ENCODE data around the gene MRPS12. TPM values are rescaled to one million over a fixed set of nuclear protein-coding genes. Genes with fewer than 3 reads are reported as not detected.

Gene MRPS12
- total and polyA plus RNA-seq, 2 of the 13 experiments (the other 11 are each of a cell fraction or from before 2014, with no cell fraction given), result 27.5 to 54.8 TPM

GRCh38 chr19:38930776-38931520, at the start of gene MRPS12 (continued):
- peak; percentile 27; the same call in 1 of the 2 replicates for TF ChIP-seq ZNF280D (CRISPR knock-in tag; IDR thresholded peaks at IDR 0.05)
- TF ChIP-seq GABPA (IDR thresholded peaks at IDR 0.05; ENCODE audit: low read depth, low read length), result peak; percentile 64
- TF ChIP-seq GABPA (CRISPR knock-in tag; IDR thresholded peaks at IDR 0.05; ENCODE audit: low read depth), result peak; percentile 88
- 0 out of 2 replicates have a peak, but pooled peaks have one; percentile 10 for TF ChIP-seq ZNF788 (CRISPR knock-in tag; IDR thresholded peaks at IDR 0.05; ENCODE audit: borderline replicate concordance)
- peak; percentile 92 for TF ChIP-seq POLR2AphosphoS5 (IDR thresholded peaks at IDR 0.05; ENCODE audit: low read depth, low read length)
- no peak for TF ChIP-seq ZNF549 (CRISPR knock-in tag; IDR thresholded peaks at IDR 0.05)
- TF ChIP-seq ZNF230 (CRISPR knock-in tag; IDR thresholded peaks at IDR 0.05), result no peak; the same call in 1 of the 2 replicates
- 0 out of 2 replicates have a peak, but pooled peaks have one; percentile 28 for TF ChIP-seq ZNF572 (CRISPR knock-in tag; IDR thresholded peaks at IDR 0.05)
- TF ChIP-seq THAP7 (CRISPR knock-in tag; IDR thresholded peaks at IDR 0.05), result peak; percentile 88; the same call in 1 of the 2 replicates
- peak; percentile 44; the same call in 1 of the 2 replicates for TF ChIP-seq KAT8 (CRISPR knock-in tag; IDR thresholded peaks at IDR 0.05)
- peak; percentile 80 for TF ChIP-seq THAP11 (CRISPR knock-in tag; IDR thresholded peaks at IDR 0.05)
- 0 out of 2 replicates have a peak, but pooled peaks have one; percentile 44 for TF ChIP-seq ZNF800 (CRISPR knock-in tag; IDR thresholded peaks at IDR 0.05)
- TF ChIP-seq ZNF333 (CRISPR knock-in tag; IDR thresholded peaks at IDR 0.05; ENCODE audit: borderline replicate concordance), result peak; percentile 53; the same call in 1 of the 2 replicates
- TF ChIP-seq MYC (CRISPR knock-in tag; IDR thresholded peaks at IDR 0.05; ENCODE audit: borderline replicate concordance), result no peak; the same call in 1 of the 2 replicates
- TF ChIP-seq MXD3 (CRISPR knock-in tag; IDR thresholded peaks at IDR 0.05), result peak; percentile 21; the same call in 1 of the 2 replicates
- TF ChIP-seq EEA1 (CRISPR knock-in tag; IDR thresholded peaks at IDR 0.05; ENCODE audit: borderline replicate concordance), result 0 out of 2 replicates have a peak, but pooled peaks have one; percentile 15
- TF ChIP-seq FLYWCH1 (CRISPR knock-in tag; IDR thresholded peaks at IDR 0.05), result no peak
- peak; percentile 11; the same call in 1 of the 2 replicates for TF ChIP-seq MIXL1 (CRISPR knock-in tag; IDR thresholded peaks at IDR 0.05)
- TF ChIP-seq SOX5 (CRISPR knock-in tag; IDR thresholded peaks at IDR 0.05; ENCODE audit: borderline replicate concordance), result 0 out of 2 replicates have a peak, but pooled peaks have one; percentile 2
- peak; percentile 13 for TF ChIP-seq IKZF4 (CRISPR knock-in tag; IDR thresholded peaks at IDR 0.05; ENCODE audit: borderline replicate concordance, low read depth, not compliant biosample characterization)
- TF ChIP-seq MEIS2 (CRISPR knock-in tag; IDR thresholded peaks at IDR 0.05), result 0 out of 2 replicates have a peak, but pooled peaks have one; percentile 37
- peak; percentile 41; the same call in 1 of the 2 replicates for TF ChIP-seq KMT2B (CRISPR knock-in tag; IDR thresholded peaks at IDR 0.05)
- TF ChIP-seq ZSCAN21 (CRISPR knock-in tag; IDR thresholded peaks at IDR 0.05; ENCODE audit: borderline replicate concordance), result peak; percentile 15
- 0 out of 2 replicates have a peak, but pooled peaks have one; percentile 62 for TF ChIP-seq ZNF44 (CRISPR knock-in tag; IDR thresholded peaks at IDR 0.05)
